Hepatocyte (in vitro differentiated cells): ENCODE measurements around the gene ATP13A1. TPM values are rescaled to one million over a fixed set of nuclear protein-coding genes. Genes with fewer than 3 reads are reported as not detected.
A peak's percentile ranks its signal among the peaks of the same experiment; 100 is the strongest.

Experiments used
- DNase-seq: peaks from one replicate; pipeline ENCODE4 v3.0.0-alpha.2; 2016; ENCODE audit warnings: low spot score
- H2AFZ ChIP-seq: fragments of 200-600 bp; sonication (generic); 2 replicates; pipeline ENCODE4 v1.6.0; 2016; ENCODE audit warnings: antibody characterized with exemption, mild to moderate bottlenecking
- H3K27ac ChIP-seq: fragments of 200-600 bp; sonication (generic); 2 replicates; pipeline ENCODE4 v1.5.1; 2016; ENCODE audit warnings: mild to moderate bottlenecking
- H3K27me3 ChIP-seq: fragments of 200-600 bp; sonication (generic); 2 replicates; pipeline ENCODE4 v1.6.1; 2016
- H3K36me3 ChIP-seq: fragments of 200-600 bp; sonication (generic); replicated peaks from 2 replicates; pipeline ENCODE4 v1.5.1; 2016; ENCODE audit warnings: low read depth; ENCODE audit not compliant: insufficient read depth
- H3K4me1 ChIP-seq: fragments of 200-600 bp; sonication (generic); 2 replicates; pipeline ENCODE4 v1.5.1; 2016; ENCODE audit warnings: mild to moderate bottlenecking, moderate library complexity; ENCODE audit not compliant: insufficient read depth
- H3K4me2 ChIP-seq: fragments of 200-600 bp; sonication (generic); 2 replicates; pipeline ENCODE4 v1.6.0; 2016
- H3K4me3 ChIP-seq: fragments of 200-600 bp; sonication (generic); 2 replicates; pipeline ENCODE4 v1.5.1; 2016; ENCODE audit warnings: mild to moderate bottlenecking
- H3K79me2 ChIP-seq: fragments of 200-600 bp; sonication (generic); 2 replicates; pipeline ENCODE4 v1.6.0; 2017; ENCODE audit warnings: mild to moderate bottlenecking
- H3K9me2 ChIP-seq: fragments of 200-600 bp; sonication (generic); replicated peaks from 2 replicates; pipeline ENCODE4 v1.6.0; 2017; ENCODE audit warnings: mild to moderate bottlenecking; ENCODE audit not compliant: insufficient read depth
- H3K9me3 ChIP-seq: fragments of 200-600 bp; sonication (generic); 2 replicates; pipeline ENCODE4 v1.5.1; 2016; ENCODE audit warnings: low read depth, mild to moderate bottlenecking
- H4K20me1 ChIP-seq: fragments of 200-600 bp; sonication (generic); 2 replicates; pipeline ENCODE4 v1.6.0; 2016; ENCODE audit warnings: mild to moderate bottlenecking; ENCODE audit not compliant: insufficient read depth, poor library complexity, severe bottlenecking
- CTCF ChIP-seq: fragments of 200-600 bp; sonication (generic); IDR thresholded peaks from 2 replicates; pipeline ENCODE4 v1.5.1; 2016; ENCODE audit warnings: antibody characterized with exemption, mild to moderate bottlenecking; ENCODE audit not compliant: poor library complexity
- EZH2 ChIP-seq: fragments of 200-600 bp; sonication (generic); IDR thresholded peaks from 2 replicates; pipeline ENCODE4 v1.6.1; 2016; ENCODE audit warnings: antibody characterized with exemption, mild to moderate bottlenecking, borderline replicate concordance
- EZH2phosphoT487 ChIP-seq: fragments of 200-600 bp; sonication (generic); IDR thresholded peaks from one replicate; pipeline ENCODE4 v1.6.1; 2018; ENCODE audit warnings: antibody characterized with exemption, mild to moderate bottlenecking, low read depth, moderate library complexity; ENCODE audit not compliant: unreplicated experiment, severe bottlenecking
- WGBS: methylation state at CpG from one replicate; pipeline ENCODE4 v1.1.6; 2016; ENCODE audit warnings: low lambda C conversion rate; ENCODE audit errors: missing lambda C conversion rate; 5-methylcytosine and 5-hydroxymethylcytosine counted together
- polyA plus RNA-seq: library from polyadenylated mRNA; unstranded; fragments of >200 nt; fragmentation: Nextera tagmentation; extraction: Ambion mirVana; gene quantifications from 2 replicates; pipeline ENCODE4 v1.2.1, GENCODE V29; 2016
- total RNA-seq: library from RNA; depleted of rRNA; stranded (reverse); fragments of >200 nt; gene quantifications from 2 replicates; pipeline ENCODE4 v1.2.3, GENCODE V29; 2014

Gene ATP13A1
- total and polyA plus RNA-seq, 2 experiments from 2014 or later, result 97.5 to 113 TPM

- Histone ChIP-seq H3K4me2 (peak overlapping the region; percentile 95), H4K20me1 (peaks cover 17% of the 10 kb centered on the region), H3K27ac (peak overlapping the region; percentile 84), H3K4me1 (peaks cover 11% of the 10 kb centered on the region), H3K9me2 (no peaks in the 10 kb centered on the region), H3K4me3 (peak overlapping the region; percentile 80), H3K27me3 (no peaks in the 10 kb centered on the region), H2AFZ (peak overlapping the region; percentile 48), H3K9me3 (no peaks in the 10 kb centered on the region), H3K36me3 (no peaks in the 10 kb centered on the region), H3K79me2 (peaks cover 37% of the 10 kb centered on the region)
- TF ChIP-seq EZH2, result no peak
- TF ChIP-seq CTCF, result no peak
- no peak for TF ChIP-seq EZH2phosphoT487
- DNase-seq, result no peak
- 11% methylated on average over 17 of the region's 17 CpGs for WGBS
Measured at GRCh38 chr19:19662871-19663255, 613 bp downstream of the ATP13A1 start.

- Histone ChIP-seq H3K27me3 (no peaks in the 10 kb centered on the region), H3K79me2 (peaks cover 37% of the 10 kb centered on the region), H2AFZ (no peak overlapping the region), H3K9me2 (no peaks in the 10 kb centered on the region), H4K20me1 (peaks cover 17% of the 10 kb centered on the region), H3K36me3 (no peaks in the 10 kb centered on the region), H3K27ac (peak overlapping the region; percentile 84), H3K4me1 (peaks cover 11% of the 10 kb centered on the region), H3K4me2 (peak overlapping the region; percentile 95), H3K4me3 (peak overlapping the region; percentile 80), H3K9me3 (no peaks in the 10 kb centered on the region)
- DNase-seq, result no peak
- 78% methylated on average over 8 of the region's 8 CpGs for WGBS
- TF ChIP-seq EZH2phosphoT487 (no peak), EZH2 (no peak), CTCF (no peak)
Measured at GRCh38 chr19:19662344-19662743, 1.1 kb downstream of the ATP13A1 start.

GRCh38 chr19:19661675-19662251, 1.7 kb downstream of the ATP13A1 start:
- no peak for TF ChIP-seq CTCF
- Histone ChIP-seq H3K36me3 (no peaks in the 10 kb centered on the region), H3K79me2 (peaks cover 37% of the 10 kb centered on the region), H3K9me2 (no peaks in the 10 kb centered on the region), H3K27ac (no peak overlapping the region), H3K4me3 (no peak overlapping the region), H3K9me3 (no peaks in the 10 kb centered on the region), H4K20me1 (peaks cover 17% of the 10 kb centered on the region), H3K27me3 (no peaks in the 10 kb centered on the region), H3K4me1 (peaks cover 11% of the 10 kb centered on the region), H2AFZ (no peak overlapping the region), H3K4me2 (peak overlapping the region; percentile 95)
- DNase-seq, result no peak
- 80% methylated on average over 18 of the region's 18 CpGs for WGBS
